ENCODE results near the gene ANKRD7.

DNA sequence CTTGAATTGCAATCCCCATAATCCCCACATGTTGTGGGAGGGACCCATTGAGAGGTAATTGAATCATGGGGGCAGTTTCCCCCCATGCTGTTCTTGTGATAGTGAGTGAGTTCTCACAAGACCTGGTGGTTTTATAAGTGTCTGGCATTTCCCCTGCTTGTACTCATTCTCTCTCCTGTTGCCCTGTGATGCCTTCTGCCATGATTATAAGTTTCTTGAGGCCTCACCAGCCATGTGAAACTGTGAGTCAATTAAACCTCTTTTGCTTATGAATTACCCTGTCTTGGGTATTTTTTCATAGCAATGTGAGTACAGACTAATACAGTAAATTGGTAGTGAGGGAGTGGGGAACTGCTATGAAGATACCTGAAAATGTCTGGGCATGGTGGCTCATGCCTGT lies 65.0 kb downstream of the ANKRD7 start:
- TF ChIP-seq POLR2AphosphoS5 (IDR thresholded peaks at IDR 0.05; ENCODE audit: low read depth, low read length), result no peak
- TF ChIP-seq, protein P1, sequence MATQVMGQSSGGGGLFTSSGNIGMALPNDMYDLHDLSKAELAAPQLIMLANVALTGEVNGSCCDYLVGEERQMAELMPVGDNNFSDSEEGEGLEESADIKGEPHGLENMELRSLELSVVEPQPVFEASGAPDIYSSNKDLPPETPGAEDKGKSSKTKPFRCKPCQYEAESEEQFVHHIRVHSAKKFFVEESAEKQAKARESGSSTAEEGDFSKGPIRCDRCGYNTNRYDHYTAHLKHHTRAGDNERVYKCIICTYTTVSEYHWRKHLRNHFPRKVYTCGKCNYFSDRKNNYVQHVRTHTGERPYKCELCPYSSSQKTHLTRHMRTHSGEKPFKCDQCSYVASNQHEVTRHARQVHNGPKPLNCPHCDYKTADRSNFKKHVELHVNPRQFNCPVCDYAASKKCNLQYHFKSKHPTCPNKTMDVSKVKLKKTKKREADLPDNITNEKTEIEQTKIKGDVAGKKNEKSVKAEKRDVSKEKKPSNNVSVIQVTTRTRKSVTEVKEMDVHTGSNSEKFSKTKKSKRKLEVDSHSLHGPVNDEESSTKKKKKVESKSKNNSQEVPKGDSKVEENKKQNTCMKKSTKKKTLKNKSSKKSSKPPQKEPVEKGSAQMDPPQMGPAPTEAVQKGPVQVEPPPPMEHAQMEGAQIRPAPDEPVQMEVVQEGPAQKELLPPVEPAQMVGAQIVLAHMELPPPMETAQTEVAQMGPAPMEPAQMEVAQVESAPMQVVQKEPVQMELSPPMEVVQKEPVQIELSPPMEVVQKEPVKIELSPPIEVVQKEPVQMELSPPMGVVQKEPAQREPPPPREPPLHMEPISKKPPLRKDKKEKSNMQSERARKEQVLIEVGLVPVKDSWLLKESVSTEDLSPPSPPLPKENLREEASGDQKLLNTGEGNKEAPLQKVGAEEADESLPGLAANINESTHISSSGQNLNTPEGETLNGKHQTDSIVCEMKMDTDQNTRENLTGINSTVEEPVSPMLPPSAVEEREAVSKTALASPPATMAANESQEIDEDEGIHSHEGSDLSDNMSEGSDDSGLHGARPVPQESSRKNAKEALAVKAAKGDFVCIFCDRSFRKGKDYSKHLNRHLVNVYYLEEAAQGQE (IDR thresholded peaks at IDR 0.05; ENCODE audit: insufficient read depth in 1 of 2, low read depth in 2 of 2, low read length in 2 of 2), result no peak
- no peak for TF ChIP-seq SIN3A (IDR thresholded peaks at IDR 0.05; ENCODE audit: borderline replicate concordance, insufficient read depth, low read length)
- no peak for TF ChIP-seq TAF1 (IDR thresholded peaks at IDR 0.05; ENCODE audit: borderline replicate concordance, insufficient read depth, low read length)

Measured in PFSK-1 (cell line).